HCT116 (cell line): ENCODE data around the gene DOCK9. TPM values are rescaled to one million over a fixed set of nuclear protein-coding genes. Genes with fewer than 3 reads are reported as not detected.

Experiments
- ATAC-seq: fragments of 200-7000 bp; cut with Tn5 transposase; 2 replicates; pipeline ENCODE4 v1.9.1; 2020; ENCODE audit warnings: mild to moderate bottlenecking, moderate library complexity
- BruUV-seq: library from RNA; stranded (reverse); fragments of 400-500 nt; replicated peaks from 2 replicates; lab custom pipeline; 2021; lab: Mats Ljungman, UMichigan
- CTCF ChIA-PET: fragments of 300-600 bp; sonication (Branson Sonifier 250); formaldehyde crosslinking; loops from one replicate; lab custom pipeline; 2021; ENCODE audit warnings: antibody characterized with exemption; lab: Charles Lee
- POLR2A ChIA-PET: fragments of 300-600, 350-600 bp; sonication (Branson Sonifier 250); formaldehyde crosslinking; loops from one replicate; lab custom pipeline; 2021; ENCODE audit warnings: antibody characterized with exemption; lab: Charles Lee
- RAD21 ChIA-PET, 2 experiments: fragments of 300-600 bp; sonication (Branson Sonifier 250); formaldehyde crosslinking; loops; one replicate each; lab custom pipeline; 2023; ENCODE audit warnings: low total read pairs in 2 of 2; ENCODE audit not compliant: uncharacterized antibody in 2 of 2, unreplicated experiment in 2 of 2, low non-redundant PET in 1 of 2; lab: Charles Lee
- DNase-seq: peaks from one replicate; pipeline ENCODE4 v3.0.0-alpha.2; 2010; ENCODE audit warnings: low read depth, low spot score
- H2AFZ ChIP-seq: fragments of 200-600 bp; shearing (Covaris generic), sonication (generic); 2 replicates; pipeline ENCODE4 v1.6.1; 2017; ENCODE audit warnings: low read depth, mixed run types, mixed read lengths, antibody characterized with exemption, low read length; ENCODE audit not compliant: poor library complexity, severe bottlenecking
- H3K27ac ChIP-seq: 2 replicates; pipeline ENCODE4 v1.5.1; 2012; ENCODE audit warnings: low read depth, low read length
- H3K27me3 ChIP-seq: fragments of 200-600 bp; sonication (generic); 2 replicates; pipeline ENCODE4 v1.6.1; 2016; ENCODE audit warnings: mixed run types, low read length, mixed read lengths; ENCODE audit not compliant: insufficient read depth
- H3K36me3 ChIP-seq, 2 experiments: fragments of 200-500 bp in 1 of 2; fragments of 200-600 bp in 1 of 2; sonication (Bioruptor generic) in 1 of 2; sonication (generic) in 1 of 2; 2 replicates each; pipeline versions ENCODE4 v1.5.1 to v1.6.1; 2014 to 2016; ENCODE audit warnings: low read length in 2 of 2, inconsistent platforms in 1 of 2, mixed read lengths in 1 of 2, mixed run types in 1 of 2; ENCODE audit not compliant: insufficient read depth in 2 of 2, control insufficient read depth in 1 of 2
- H3K4me1 ChIP-seq, 2 experiments: fragments of 200-600 bp in 1 of 2; sonication (generic) in 1 of 2; 2 replicates each; pipeline versions ENCODE4 v1.5.1 to v1.6.1; 2012 to 2017; ENCODE audit warnings: low read length in 2 of 2, inconsistent platforms in 1 of 2, mild to moderate bottlenecking in 1 of 2, mixed read lengths in 1 of 2, mixed run types in 1 of 2, moderate library complexity in 1 of 2; ENCODE audit not compliant: insufficient read depth in 2 of 2, control insufficient read depth in 1 of 2
- H3K4me2 ChIP-seq: fragments of 200-600 bp; sonication (generic); 2 replicates; pipeline ENCODE4 v1.6.1; 2017; ENCODE audit warnings: mixed run types, low read length, mixed read lengths
- H3K4me3 ChIP-seq, 2 experiments: fragments of 200-600 bp in 1 of 2; sonication (generic) in 1 of 2; replicated peaks in 1 of 2; 2 replicates each; pipeline ENCODE4 v1.5.1; 2011 to 2016; ENCODE audit warnings: low read length in 2 of 2, control low read depth in 1 of 2, low read depth in 1 of 2, mild to moderate bottlenecking in 1 of 2, mixed read lengths in 1 of 2, mixed run types in 1 of 2
- H3K79me2 ChIP-seq: fragments of 200-600 bp; sonication (generic); 2 replicates; pipeline ENCODE4 v1.6.1; 2017; ENCODE audit warnings: mild to moderate bottlenecking, mixed run types, low read length, moderate library complexity, mixed read lengths; ENCODE audit not compliant: insufficient read depth
- H3K9ac ChIP-seq: fragments of 200-600 bp; sonication (generic); 2 replicates; pipeline ENCODE4 v1.6.1; 2016; ENCODE audit warnings: low read length, mixed read lengths
- H3K9me2 ChIP-seq: fragments of 200-600 bp; sonication (generic), shearing (Covaris generic); 2 replicates; pipeline ENCODE4 v1.6.1; 2017; ENCODE audit warnings: mixed run types, mild to moderate bottlenecking, moderate library complexity; ENCODE audit not compliant: insufficient read depth
- H3K9me3 ChIP-seq, 2 experiments: fragments of 200-500 bp in 1 of 2; fragments of 200-600 bp in 1 of 2; sonication (Bioruptor generic) in 1 of 2; sonication (generic) in 1 of 2; 2 replicates each; pipeline ENCODE4 v1.6.1; 2014 to 2017; ENCODE audit warnings: low read length in 2 of 2, mixed read lengths in 2 of 2, inconsistent platforms in 1 of 2, low read depth in 1 of 2, mild to moderate bottlenecking in 1 of 2, mixed run types in 1 of 2, moderate library complexity in 1 of 2; ENCODE audit not compliant: control insufficient read depth in 1 of 2, insufficient read depth in 1 of 2
- H4K20me1 ChIP-seq: fragments of 200-600 bp; sonication (generic), shearing (Covaris generic); 2 replicates; pipeline ENCODE4 v1.6.1; 2017; ENCODE audit warnings: mixed run types, mild to moderate bottlenecking, moderate library complexity; ENCODE audit not compliant: insufficient read depth
- CBX3 ChIP-seq: IDR thresholded peaks from 2 replicates; pipeline ENCODE4 v1.6.1; 2012; ENCODE audit warnings: low read depth
- CEBPB ChIP-seq: IDR thresholded peaks from 2 replicates; pipeline ENCODE4 v1.6.1; 2012; ENCODE audit warnings: low read depth
- EGR1 ChIP-seq: IDR thresholded peaks from 2 replicates; pipeline ENCODE4 v1.6.1; 2012; ENCODE audit warnings: low read depth
- ELF1 ChIP-seq: IDR thresholded peaks from 2 replicates; pipeline ENCODE4 v1.6.1; 2012; ENCODE audit warnings: low read depth, borderline replicate concordance
- EZH2 ChIP-seq: fragments of 200-600 bp; sonication (generic); IDR thresholded peaks from 2 replicates; pipeline ENCODE4 v1.6.1; 2017; ENCODE audit warnings: antibody characterized with exemption, mixed run types
- EZH2phosphoT487 ChIP-seq: fragments of 200-600 bp; IDR thresholded peaks from 2 replicates; pipeline ENCODE4 v1.6.1; 2018; ENCODE audit warnings: antibody characterized with exemption, borderline replicate concordance
- FOSL1 ChIP-seq: IDR thresholded peaks from 2 replicates; pipeline ENCODE4 v1.6.1; 2012; ENCODE audit warnings: low read depth
- JUND ChIP-seq: IDR thresholded peaks from 2 replicates; pipeline ENCODE4 v1.6.1; 2012
- POLR2A ChIP-seq: IDR thresholded peaks from 2 replicates; pipeline ENCODE4 v1.7.0; 2011; ENCODE audit warnings: borderline replicate concordance; ENCODE audit not compliant: insufficient read depth, insufficient read length; ENCODE audit errors: extremely low read depth
- SIN3A ChIP-seq: IDR thresholded peaks from 2 replicates; pipeline ENCODE4 v1.6.1; 2012; ENCODE audit warnings: low read depth
- SP1 ChIP-seq: IDR thresholded peaks from 2 replicates; pipeline ENCODE4 v1.6.1; 2012; ENCODE audit warnings: low read depth
- SRF ChIP-seq: IDR thresholded peaks from 2 replicates; pipeline ENCODE4 v1.6.1; 2012; ENCODE audit warnings: low read depth
- TCF7L2 ChIP-seq: IDR thresholded peaks from 2 replicates; pipeline ENCODE4 v1.7.0; 2011; ENCODE audit warnings: borderline replicate concordance, inconsistent platforms; ENCODE audit not compliant: insufficient read depth, insufficient read length; ENCODE audit errors: extremely low read depth
- YY1 ChIP-seq: IDR thresholded peaks from 2 replicates; pipeline ENCODE4 v1.6.1; 2011; ENCODE audit warnings: low read length, low read depth, moderate library complexity, mild to moderate bottlenecking; ENCODE audit not compliant: insufficient replicate concordance; ENCODE audit errors: extremely low read depth
- ZNF274 ChIP-seq: fragments of 200-500 bp; sonication (Bioruptor generic); IDR thresholded peaks from 2 replicates; pipeline ENCODE4 v1.6.1; 2014; ENCODE audit warnings: mild to moderate bottlenecking, low read depth, low read length, inconsistent platforms
- intact Hi-C: fragments of 100-400 bp; cut with micrococcal nuclease; formaldehyde crosslinking; loops from 2 replicates; pipeline ENCODE4 v1.10.0; 2022
- total RNA-seq: library from RNA; stranded (reverse); gene quantifications from one replicate; pipeline ENCODE4 v1.2.1, GENCODE V29; 2021; ENCODE audit not compliant: unreplicated experiment
- TF ChIP-seq, protein P1 (sequence below), 3 experiments: fragments of 200-600 bp in 1 of 3; sonication (generic) in 1 of 3; IDR thresholded peaks in 2 of 3; conservative IDR thresholded peaks in 1 of 3; 2 replicates each; pipeline ENCODE4 v1.5.1; 2012 to 2017; ENCODE audit warnings: low read depth in 2 of 3, low read length in 2 of 3, antibody characterized with exemption in 1 of 3, borderline replicate concordance in 1 of 3, control low read depth in 1 of 3, mild to moderate bottlenecking in 1 of 3, mixed read lengths in 1 of 3, mixed run types in 1 of 3, moderate library complexity in 1 of 3; ENCODE audit not compliant: insufficient read depth in 1 of 3
- TF ChIP-seq, protein P2 (sequence below): IDR thresholded peaks from 2 replicates; pipeline ENCODE4 v1.6.1; 2012
- TF ChIP-seq, protein P3 (sequence below): IDR thresholded peaks from 2 replicates; pipeline ENCODE4 v1.6.1; 2012
- TF ChIP-seq, protein P4 (sequence below): IDR thresholded peaks from 2 replicates; pipeline ENCODE4 v1.6.1; 2011; ENCODE audit warnings: mild to moderate bottlenecking, low read length, moderate library complexity; ENCODE audit not compliant: insufficient replicate concordance; ENCODE audit errors: extremely low read depth

DOCK9 gene
- total RNA-seq, 1 experiment from 2014 or later, result 58.8 TPM

DNA sequence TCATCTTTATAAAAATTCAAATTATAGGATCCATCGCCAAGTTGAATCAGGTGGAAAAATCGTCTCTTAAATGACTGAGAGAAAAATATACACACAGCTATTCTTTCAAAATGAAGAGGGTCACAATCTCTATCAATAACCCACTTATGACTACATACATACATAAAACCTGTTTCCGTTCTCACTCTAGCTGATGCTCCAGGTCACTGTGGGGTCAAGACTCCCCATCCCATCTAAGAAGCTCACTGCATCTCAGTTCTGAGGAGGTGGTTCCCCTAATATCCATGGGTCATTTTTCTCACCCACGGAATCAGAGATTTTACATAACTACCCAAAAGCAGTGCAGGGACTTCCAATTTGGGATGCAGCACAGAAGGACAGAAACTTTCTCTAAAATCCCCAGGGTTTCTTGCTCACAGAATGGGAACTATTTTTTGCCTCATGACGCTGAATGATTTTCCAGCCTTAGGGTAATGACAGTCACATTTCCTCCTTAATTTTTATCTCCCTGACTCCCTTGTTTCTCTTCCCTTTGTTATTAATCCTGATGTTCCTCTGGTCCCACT is 56.8 kb downstream of the DOCK9 start (continued):
- TF ChIP-seq, protein P1, sequence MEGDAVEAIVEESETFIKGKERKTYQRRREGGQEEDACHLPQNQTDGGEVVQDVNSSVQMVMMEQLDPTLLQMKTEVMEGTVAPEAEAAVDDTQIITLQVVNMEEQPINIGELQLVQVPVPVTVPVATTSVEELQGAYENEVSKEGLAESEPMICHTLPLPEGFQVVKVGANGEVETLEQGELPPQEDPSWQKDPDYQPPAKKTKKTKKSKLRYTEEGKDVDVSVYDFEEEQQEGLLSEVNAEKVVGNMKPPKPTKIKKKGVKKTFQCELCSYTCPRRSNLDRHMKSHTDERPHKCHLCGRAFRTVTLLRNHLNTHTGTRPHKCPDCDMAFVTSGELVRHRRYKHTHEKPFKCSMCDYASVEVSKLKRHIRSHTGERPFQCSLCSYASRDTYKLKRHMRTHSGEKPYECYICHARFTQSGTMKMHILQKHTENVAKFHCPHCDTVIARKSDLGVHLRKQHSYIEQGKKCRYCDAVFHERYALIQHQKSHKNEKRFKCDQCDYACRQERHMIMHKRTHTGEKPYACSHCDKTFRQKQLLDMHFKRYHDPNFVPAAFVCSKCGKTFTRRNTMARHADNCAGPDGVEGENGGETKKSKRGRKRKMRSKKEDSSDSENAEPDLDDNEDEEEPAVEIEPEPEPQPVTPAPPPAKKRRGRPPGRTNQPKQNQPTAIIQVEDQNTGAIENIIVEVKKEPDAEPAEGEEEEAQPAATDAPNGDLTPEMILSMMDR (IDR thresholded peaks at IDR 0.05 in 2 of 3, conservative IDR thresholded peaks at IDR 0.05 in 1 of 3; ENCODE audit: borderline replicate concordance in 1 of 3, insufficient read depth in 1 of 3, low read depth in 2 of 3, low read length in 2 of 3), result no peak
- TF ChIP-seq, protein P2, sequence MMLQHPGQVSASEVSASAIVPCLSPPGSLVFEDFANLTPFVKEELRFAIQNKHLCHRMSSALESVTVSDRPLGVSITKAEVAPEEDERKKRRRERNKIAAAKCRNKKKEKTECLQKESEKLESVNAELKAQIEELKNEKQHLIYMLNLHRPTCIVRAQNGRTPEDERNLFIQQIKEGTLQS, result no peak
- TF ChIP-seq YY1 (no peak), EZH2phosphoT487 (no peak), SP1 (no peak), EGR1 (no peak)

DNA sequence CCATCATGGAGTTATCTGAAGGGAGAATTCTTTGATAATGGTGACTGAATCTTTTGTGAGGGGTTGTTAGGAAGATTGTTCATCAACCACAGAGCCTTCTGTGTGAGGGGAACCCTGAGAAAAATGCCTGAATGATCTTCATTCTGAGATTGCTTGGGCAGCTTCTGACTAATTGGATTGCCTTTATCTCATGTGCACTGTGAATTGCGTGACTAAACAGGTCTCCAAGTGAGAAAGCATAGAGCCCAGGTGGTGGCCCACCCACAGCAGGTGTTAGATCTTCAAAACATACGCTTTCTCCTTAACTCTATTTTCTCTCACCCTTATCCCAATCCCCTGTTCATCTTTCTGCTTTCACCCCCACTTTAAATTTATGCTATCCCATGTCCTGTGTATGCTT is 58.3 kb downstream of the DOCK9 start:
- Histone ChIP-seq H3K27ac (no peak overlapping the region), H3K36me3 (0 out of 4 replicates have a peak, but pooled peaks cover 0 to 4% of the 10 kb centered on the region in 2 experiments), H3K9me3 (no peaks in the 10 kb centered on the region), H3K4me1 (no peaks in the 10 kb centered on the region), H3K4me2 (no peak overlapping the region)
- intact Hi-C loops, result no loop called here
- ATAC-seq, result no peak
- TF ChIP-seq EZH2 (no peak), CEBPB (no peak), CBX3 (no peak), ELF1 (no peak), SRF (no peak), JUND (no peak), EZH2phosphoT487 (no peak), TCF7L2 (no peak), ZNF274 (no peak), SIN3A (no peak), POLR2A (no peak), FOSL1 (no peak)
- TF ChIP-seq, protein P3, sequence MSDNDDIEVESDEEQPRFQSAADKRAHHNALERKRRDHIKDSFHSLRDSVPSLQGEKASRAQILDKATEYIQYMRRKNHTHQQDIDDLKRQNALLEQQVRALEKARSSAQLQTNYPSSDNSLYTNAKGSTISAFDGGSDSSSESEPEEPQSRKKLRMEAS, result no peak
- TF ChIP-seq, protein P4, sequence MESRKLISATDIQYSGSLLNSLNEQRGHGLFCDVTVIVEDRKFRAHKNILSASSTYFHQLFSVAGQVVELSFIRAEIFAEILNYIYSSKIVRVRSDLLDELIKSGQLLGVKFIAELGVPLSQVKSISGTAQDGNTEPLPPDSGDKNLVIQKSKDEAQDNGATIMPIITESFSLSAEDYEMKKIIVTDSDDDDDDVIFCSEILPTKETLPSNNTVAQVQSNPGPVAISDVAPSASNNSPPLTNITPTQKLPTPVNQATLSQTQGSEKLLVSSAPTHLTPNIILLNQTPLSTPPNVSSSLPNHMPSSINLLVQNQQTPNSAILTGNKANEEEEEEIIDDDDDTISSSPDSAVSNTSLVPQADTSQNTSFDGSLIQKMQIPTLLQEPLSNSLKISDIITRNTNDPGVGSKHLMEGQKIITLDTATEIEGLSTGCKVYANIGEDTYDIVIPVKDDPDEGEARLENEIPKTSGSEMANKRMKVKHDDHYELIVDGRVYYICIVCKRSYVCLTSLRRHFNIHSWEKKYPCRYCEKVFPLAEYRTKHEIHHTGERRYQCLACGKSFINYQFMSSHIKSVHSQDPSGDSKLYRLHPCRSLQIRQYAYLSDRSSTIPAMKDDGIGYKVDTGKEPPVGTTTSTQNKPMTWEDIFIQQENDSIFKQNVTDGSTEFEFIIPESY, result no peak
- TF ChIP-seq, all 23 proteins: peak for 0
- BruUV-seq, result no TSS peak
- no peak overlapping the region for H3K9ac ChIP-seq
- H2AFZ ChIP-seq, result no peak overlapping the region
- no peaks in the 10 kb centered on the region for H3K27me3 ChIP-seq
- DNase-seq, result no peak
- RAD21 ChIA-PET, result no interaction called here
- no peak overlapping the region for H3K4me3 ChIP-seq
- H3K79me2 ChIP-seq, result no peaks in the 10 kb centered on the region
- no peaks in the 10 kb centered on the region for H4K20me1 ChIP-seq
- CTCF ChIA-PET, result no interaction called here
- POLR2A ChIA-PET, result no interaction called here
- H3K9me2 ChIP-seq, result no peaks in the 10 kb centered on the region
